ENCODE results near the gene NOP53.

DNA sequence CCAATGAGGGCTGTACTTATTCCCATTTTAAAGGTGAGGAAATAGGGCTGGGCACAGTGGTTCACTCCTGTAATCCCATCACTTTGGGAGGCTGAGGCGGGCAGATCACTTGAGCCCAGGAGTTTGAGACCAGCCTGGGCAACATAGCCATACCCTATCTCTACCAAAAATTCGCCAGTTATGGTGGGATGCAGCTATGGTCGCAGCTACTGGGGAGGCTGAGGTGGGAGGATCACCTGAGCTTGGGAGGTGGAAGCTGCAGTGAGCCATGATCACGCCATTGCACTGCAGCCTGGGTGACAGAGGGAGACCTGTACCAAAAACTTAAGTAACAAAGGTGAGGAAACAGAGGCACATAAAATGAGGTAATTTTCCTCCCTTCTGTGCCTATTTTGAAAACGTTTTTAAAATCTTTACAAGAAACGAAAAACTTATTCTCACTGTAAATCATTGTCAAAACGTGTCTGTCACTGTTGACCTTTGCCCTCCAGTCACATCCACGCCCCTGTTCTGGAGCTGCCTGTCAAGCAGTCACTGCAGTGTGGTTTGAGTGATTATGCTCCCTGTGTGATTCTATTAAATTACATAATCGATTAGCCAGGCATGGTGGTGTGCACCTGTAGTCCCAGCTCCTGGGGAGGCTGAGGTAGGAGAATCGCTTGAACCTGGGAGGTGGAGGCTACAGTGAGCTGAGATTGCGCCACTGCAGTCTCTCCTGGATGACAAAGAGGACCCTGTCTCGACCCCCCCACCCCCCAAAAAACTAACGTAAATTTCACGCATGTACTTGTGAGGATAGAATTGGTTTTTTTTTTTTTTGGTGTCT, 12.5 kb downstream of the NOP53 start:
- TF ChIP-seq, protein P1, sequence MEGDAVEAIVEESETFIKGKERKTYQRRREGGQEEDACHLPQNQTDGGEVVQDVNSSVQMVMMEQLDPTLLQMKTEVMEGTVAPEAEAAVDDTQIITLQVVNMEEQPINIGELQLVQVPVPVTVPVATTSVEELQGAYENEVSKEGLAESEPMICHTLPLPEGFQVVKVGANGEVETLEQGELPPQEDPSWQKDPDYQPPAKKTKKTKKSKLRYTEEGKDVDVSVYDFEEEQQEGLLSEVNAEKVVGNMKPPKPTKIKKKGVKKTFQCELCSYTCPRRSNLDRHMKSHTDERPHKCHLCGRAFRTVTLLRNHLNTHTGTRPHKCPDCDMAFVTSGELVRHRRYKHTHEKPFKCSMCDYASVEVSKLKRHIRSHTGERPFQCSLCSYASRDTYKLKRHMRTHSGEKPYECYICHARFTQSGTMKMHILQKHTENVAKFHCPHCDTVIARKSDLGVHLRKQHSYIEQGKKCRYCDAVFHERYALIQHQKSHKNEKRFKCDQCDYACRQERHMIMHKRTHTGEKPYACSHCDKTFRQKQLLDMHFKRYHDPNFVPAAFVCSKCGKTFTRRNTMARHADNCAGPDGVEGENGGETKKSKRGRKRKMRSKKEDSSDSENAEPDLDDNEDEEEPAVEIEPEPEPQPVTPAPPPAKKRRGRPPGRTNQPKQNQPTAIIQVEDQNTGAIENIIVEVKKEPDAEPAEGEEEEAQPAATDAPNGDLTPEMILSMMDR (IDR thresholded peaks at IDR 0.05) = no peak
- TF ChIP-seq, protein P2, sequence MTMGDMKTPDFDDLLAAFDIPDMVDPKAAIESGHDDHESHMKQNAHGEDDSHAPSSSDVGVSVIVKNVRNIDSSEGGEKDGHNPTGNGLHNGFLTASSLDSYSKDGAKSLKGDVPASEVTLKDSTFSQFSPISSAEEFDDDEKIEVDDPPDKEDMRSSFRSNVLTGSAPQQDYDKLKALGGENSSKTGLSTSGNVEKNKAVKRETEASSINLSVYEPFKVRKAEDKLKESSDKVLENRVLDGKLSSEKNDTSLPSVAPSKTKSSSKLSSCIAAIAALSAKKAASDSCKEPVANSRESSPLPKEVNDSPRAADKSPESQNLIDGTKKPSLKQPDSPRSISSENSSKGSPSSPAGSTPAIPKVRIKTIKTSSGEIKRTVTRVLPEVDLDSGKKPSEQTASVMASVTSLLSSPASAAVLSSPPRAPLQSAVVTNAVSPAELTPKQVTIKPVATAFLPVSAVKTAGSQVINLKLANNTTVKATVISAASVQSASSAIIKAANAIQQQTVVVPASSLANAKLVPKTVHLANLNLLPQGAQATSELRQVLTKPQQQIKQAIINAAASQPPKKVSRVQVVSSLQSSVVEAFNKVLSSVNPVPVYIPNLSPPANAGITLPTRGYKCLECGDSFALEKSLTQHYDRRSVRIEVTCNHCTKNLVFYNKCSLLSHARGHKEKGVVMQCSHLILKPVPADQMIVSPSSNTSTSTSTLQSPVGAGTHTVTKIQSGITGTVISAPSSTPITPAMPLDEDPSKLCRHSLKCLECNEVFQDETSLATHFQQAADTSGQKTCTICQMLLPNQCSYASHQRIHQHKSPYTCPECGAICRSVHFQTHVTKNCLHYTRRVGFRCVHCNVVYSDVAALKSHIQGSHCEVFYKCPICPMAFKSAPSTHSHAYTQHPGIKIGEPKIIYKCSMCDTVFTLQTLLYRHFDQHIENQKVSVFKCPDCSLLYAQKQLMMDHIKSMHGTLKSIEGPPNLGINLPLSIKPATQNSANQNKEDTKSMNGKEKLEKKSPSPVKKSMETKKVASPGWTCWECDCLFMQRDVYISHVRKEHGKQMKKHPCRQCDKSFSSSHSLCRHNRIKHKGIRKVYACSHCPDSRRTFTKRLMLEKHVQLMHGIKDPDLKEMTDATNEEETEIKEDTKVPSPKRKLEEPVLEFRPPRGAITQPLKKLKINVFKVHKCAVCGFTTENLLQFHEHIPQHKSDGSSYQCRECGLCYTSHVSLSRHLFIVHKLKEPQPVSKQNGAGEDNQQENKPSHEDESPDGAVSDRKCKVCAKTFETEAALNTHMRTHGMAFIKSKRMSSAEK (CRISPR knock-in tag; IDR thresholded peaks at IDR 0.05; ENCODE audit: borderline replicate concordance) = no peak
- TF ChIP-seq IRF2 (CRISPR knock-in tag; IDR thresholded peaks at IDR 0.05; ENCODE audit: borderline replicate concordance, low read depth) = no peak
- no peak for TF ChIP-seq ZNF263 (CRISPR knock-in tag; IDR thresholded peaks at IDR 0.05; ENCODE audit: low read depth)
- no peak for TF ChIP-seq RELA (CRISPR knock-in tag; IDR thresholded peaks at IDR 0.05; ENCODE audit: borderline replicate concordance)
- TF ChIP-seq, protein P3, sequence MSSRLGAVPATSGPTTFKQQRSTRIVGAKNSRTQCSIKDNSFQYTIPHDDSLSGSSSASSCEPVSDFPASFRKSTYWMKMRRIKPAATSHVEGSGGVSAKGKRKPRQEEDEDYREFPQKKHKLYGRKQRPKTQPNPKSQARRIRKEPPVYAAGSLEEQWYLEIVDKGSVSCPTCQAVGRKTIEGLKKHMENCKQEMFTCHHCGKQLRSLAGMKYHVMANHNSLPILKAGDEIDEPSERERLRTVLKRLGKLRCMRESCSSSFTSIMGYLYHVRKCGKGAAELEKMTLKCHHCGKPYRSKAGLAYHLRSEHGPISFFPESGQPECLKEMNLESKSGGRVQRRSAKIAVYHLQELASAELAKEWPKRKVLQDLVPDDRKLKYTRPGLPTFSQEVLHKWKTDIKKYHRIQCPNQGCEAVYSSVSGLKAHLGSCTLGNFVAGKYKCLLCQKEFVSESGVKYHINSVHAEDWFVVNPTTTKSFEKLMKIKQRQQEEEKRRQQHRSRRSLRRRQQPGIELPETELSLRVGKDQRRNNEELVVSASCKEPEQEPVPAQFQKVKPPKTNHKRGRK (CRISPR knock-in tag; IDR thresholded peaks at IDR 0.05; ENCODE audit: borderline replicate concordance) = no peak
- TF ChIP-seq FOXP1 (CRISPR knock-in tag; IDR thresholded peaks at IDR 0.05; ENCODE audit: borderline replicate concordance) = no peak
- TF ChIP-seq ZNF416 (CRISPR knock-in tag; IDR thresholded peaks at IDR 0.05) = no peak

All from WTC11 (cell line).